Measurements from ENCODE around the gene UCK2.

Gene UCK2

GRCh38 chr1:165891111-165891860 lies 63.9 kb downstream of the UCK2 start:
- H3K27me3 Mint-ChIP-seq: peaks cover 2% of the 10 kb centered on the region
- H3K36me3 Mint-ChIP-seq: peaks cover 20% of the 10 kb centered on the region
- no peaks in the 10 kb centered on the region for H3K9me3 Mint-ChIP-seq (ENCODE audit: low read depth)
- no peak overlapping the region for H3K27ac Mint-ChIP-seq
- H3K4me3 Mint-ChIP-seq: no peak overlapping the region
- H3K4me1 Mint-ChIP-seq (ENCODE audit: low read depth): no peaks in the 10 kb centered on the region

- H3K9me3 Mint-ChIP-seq (ENCODE audit: low read depth): no peaks in the 10 kb centered on the region
- no peak overlapping the region for H3K4me3 Mint-ChIP-seq
- peaks cover 6% of the 10 kb centered on the region for H3K4me1 Mint-ChIP-seq (ENCODE audit: low read depth)
- H3K27me3 Mint-ChIP-seq: peaks cover 2% of the 10 kb centered on the region
- H3K27ac Mint-ChIP-seq: no peak overlapping the region
- peaks cover 26% of the 10 kb centered on the region for H3K36me3 Mint-ChIP-seq
These were observed 65.5 kb downstream of the UCK2 start for GRCh38 chr1:165892935-165893334.

GRCh38 chr1:165893507-165893906 lies 66.1 kb downstream of the UCK2 start:
- no peaks in the 10 kb centered on the region for H3K9me3 Mint-ChIP-seq (ENCODE audit: low read depth)
- peaks cover 6% of the 10 kb centered on the region for H3K4me1 Mint-ChIP-seq (ENCODE audit: low read depth)
- H3K36me3 Mint-ChIP-seq: peaks cover 26% of the 10 kb centered on the region
- no peak overlapping the region for H3K4me3 Mint-ChIP-seq
- no peak overlapping the region for H3K27ac Mint-ChIP-seq
- peaks cover 2% of the 10 kb centered on the region for H3K27me3 Mint-ChIP-seq

GRCh38 chr1:165894591-165894990 lies 67.2 kb downstream of the UCK2 start:
- peaks cover 2% of the 10 kb centered on the region for H3K27me3 Mint-ChIP-seq
- peaks cover 28% of the 10 kb centered on the region for H3K36me3 Mint-ChIP-seq
- H3K4me3 Mint-ChIP-seq: no peak overlapping the region
- H3K9me3 Mint-ChIP-seq (ENCODE audit: low read depth): no peaks in the 10 kb centered on the region
- no peak overlapping the region for H3K27ac Mint-ChIP-seq
- peaks cover 6% of the 10 kb centered on the region for H3K4me1 Mint-ChIP-seq (ENCODE audit: low read depth)

- no peak overlapping the region for H3K27ac Mint-ChIP-seq
- H3K27me3 Mint-ChIP-seq: no peaks in the 10 kb centered on the region
- H3K36me3 Mint-ChIP-seq: peaks cover 24% of the 10 kb centered on the region
- H3K4me3 Mint-ChIP-seq: no peak overlapping the region
- H3K9me3 Mint-ChIP-seq (ENCODE audit: low read depth): no peaks in the 10 kb centered on the region
- peaks cover 6% of the 10 kb centered on the region for H3K4me1 Mint-ChIP-seq (ENCODE audit: low read depth)
These were observed 68.0 kb downstream of the UCK2 start for GRCh38 chr1:165895451-165895871.

GRCh38 chr1:165896277-165896676 lies 68.9 kb downstream of the UCK2 start:
- Mint-ChIP-seq H3K9me3 (ENCODE audit: low read depth) (no peaks in the 10 kb centered on the region), H3K4me3 (no peak overlapping the region), H3K27me3 (no peaks in the 10 kb centered on the region), H3K36me3 (peaks cover 20% of the 10 kb centered on the region), H3K4me1 (ENCODE audit: low read depth) (peaks cover 6% of the 10 kb centered on the region), H3K27ac (no peak overlapping the region)

GRCh38 chr1:165897326-165898303 lies 70.2 kb downstream of the UCK2 start:
- no peaks in the 10 kb centered on the region for H3K27me3 Mint-ChIP-seq
- no peaks in the 10 kb centered on the region for H3K9me3 Mint-ChIP-seq (ENCODE audit: low read depth)
- peaks cover 13% of the 10 kb centered on the region for H3K36me3 Mint-ChIP-seq
- H3K27ac Mint-ChIP-seq: no peak overlapping the region
- H3K4me1 Mint-ChIP-seq (ENCODE audit: low read depth): peaks cover 6% of the 10 kb centered on the region
- no peak overlapping the region for H3K4me3 Mint-ChIP-seq

GRCh38 chr1:165898837-165899236 lies 71.4 kb downstream of the UCK2 start:
- peaks cover 15% of the 10 kb centered on the region for H3K36me3 Mint-ChIP-seq
- H3K9me3 Mint-ChIP-seq (ENCODE audit: low read depth): no peaks in the 10 kb centered on the region
- no peak overlapping the region for H3K27ac Mint-ChIP-seq
- no peaks in the 10 kb centered on the region for H3K27me3 Mint-ChIP-seq
- no peak overlapping the region for H3K4me3 Mint-ChIP-seq
- peaks cover 6% of the 10 kb centered on the region for H3K4me1 Mint-ChIP-seq (ENCODE audit: low read depth)

GRCh38 chr1:165899461-165899941 lies 72.1 kb downstream of the UCK2 start:
- H3K4me1 Mint-ChIP-seq (ENCODE audit: low read depth): peaks cover 6% of the 10 kb centered on the region
- H3K9me3 Mint-ChIP-seq (ENCODE audit: low read depth): no peaks in the 10 kb centered on the region
- H3K36me3 Mint-ChIP-seq: peaks cover 15% of the 10 kb centered on the region
- H3K27ac Mint-ChIP-seq: no peak overlapping the region
- H3K27me3 Mint-ChIP-seq: no peaks in the 10 kb centered on the region
- H3K4me3 Mint-ChIP-seq: no peak overlapping the region

- Mint-ChIP-seq H3K9me3 (ENCODE audit: low read depth) (no peaks in the 10 kb centered on the region), H3K36me3 (peaks cover 16% of the 10 kb centered on the region), H3K27ac (no peak overlapping the region), H3K4me1 (ENCODE audit: low read depth) (peaks cover 6% of the 10 kb centered on the region), H3K27me3 (no peaks in the 10 kb centered on the region), H3K4me3 (no peak overlapping the region)
These were observed 73.4 kb downstream of the UCK2 start for GRCh38 chr1:165900576-165901380.

GRCh38 chr1:165902565-165902964 lies 75.2 kb downstream of the UCK2 start:
- Mint-ChIP-seq H3K4me1 (ENCODE audit: low read depth) (no peaks in the 10 kb centered on the region), H3K27me3 (no peaks in the 10 kb centered on the region), H3K4me3 (no peak overlapping the region), H3K9me3 (ENCODE audit: low read depth) (no peaks in the 10 kb centered on the region), H3K27ac (no peak overlapping the region), H3K36me3 (peaks cover 12% of the 10 kb centered on the region)

- Mint-ChIP-seq H3K4me1 (ENCODE audit: low read depth) (no peaks in the 10 kb centered on the region), H3K36me3 (peaks cover 10% of the 10 kb centered on the region), H3K27ac (no peak overlapping the region), H3K9me3 (ENCODE audit: low read depth) (no peaks in the 10 kb centered on the region), H3K4me3 (no peak overlapping the region), H3K27me3 (no peaks in the 10 kb centered on the region)
These were observed 76.3 kb downstream of the UCK2 start for GRCh38 chr1:165903672-165904071.

GRCh38 chr1:165904948-165905347 lies 77.5 kb downstream of the UCK2 start:
- H3K27me3 Mint-ChIP-seq: no peaks in the 10 kb centered on the region
- H3K9me3 Mint-ChIP-seq (ENCODE audit: low read depth): no peaks in the 10 kb centered on the region
- H3K4me3 Mint-ChIP-seq: no peak overlapping the region
- H3K4me1 Mint-ChIP-seq (ENCODE audit: low read depth): no peaks in the 10 kb centered on the region
- H3K36me3 Mint-ChIP-seq: peaks cover 10% of the 10 kb centered on the region
- H3K27ac Mint-ChIP-seq: no peak overlapping the region

GRCh38 chr1:165905853-165906252 lies 78.4 kb downstream of the UCK2 start:
- Mint-ChIP-seq H3K4me1 (ENCODE audit: low read depth) (no peaks in the 10 kb centered on the region), H3K9me3 (ENCODE audit: low read depth) (no peaks in the 10 kb centered on the region), H3K27ac (no peak overlapping the region), H3K4me3 (no peak overlapping the region), H3K27me3 (no peaks in the 10 kb centered on the region), H3K36me3 (peaks cover 10% of the 10 kb centered on the region)
